ENCODE results near the gene CMSS1. TPM values are rescaled to one million over a fixed set of nuclear protein-coding genes. Genes with fewer than 3 reads are reported as not detected.

CMSS1 gene
- total and polyA plus RNA-seq, 9 donors: 14.5 to 54.0 (median 24.9) TPM

- Histone ChIP-seq H3K4me1 (ENCODE audit: insufficient read depth) (peaks cover 8% of the 10 kb centered on the region), H3K36me3 (no peaks in the 10 kb centered on the region), H3K27ac (no peak overlapping the region), H3K4me3 (no peak overlapping the region), H3K9me3 (no peaks in the 10 kb centered on the region), H3K27me3 (no peaks in the 10 kb centered on the region)
- no peak for DNase-seq
- TF ChIP-seq POLR2A (IDR thresholded peaks at IDR 0.05) (no peak), CTCF (IDR thresholded peaks at IDR 0.05) (no peak), EP300 (IDR thresholded peaks at IDR 0.05) (no peak)
- 87 to 99% (median 97%) methylated on average over 3 of the region's 3 CpGs for WGBS, 3 donors
- intact Hi-C loops (cut with DNase I): no loop called here
Observed at GRCh38 chr3:100030346-100030745, 212.7 kb downstream of the CMSS1 start.

GRCh38 chr3:100030914-100031425, 213.3 kb downstream of the CMSS1 start:
- no peak overlapping the region for H3K4me3 ChIP-seq
- no peaks in the 10 kb centered on the region for H3K9me3 ChIP-seq
- no peak for TF ChIP-seq POLR2A (IDR thresholded peaks at IDR 0.05)
- no peak for TF ChIP-seq EP300 (IDR thresholded peaks at IDR 0.05)
- no peak for TF ChIP-seq CTCF (IDR thresholded peaks at IDR 0.05)
- H3K36me3 ChIP-seq: no peaks in the 10 kb centered on the region
- no peak overlapping the region for H3K27ac ChIP-seq
- DNase-seq: no peak
- H3K4me1 ChIP-seq (ENCODE audit: insufficient read depth): peaks cover 8% of the 10 kb centered on the region
- intact Hi-C loops (cut with DNase I): no loop called here
- no peaks in the 10 kb centered on the region for H3K27me3 ChIP-seq
- 85 to 93% (median 92%) methylated on average over 1 of the region's 1 CpG for WGBS, 3 donors

GRCh38 chr3:100032243-100032642, 214.6 kb downstream of the CMSS1 start:
- Histone ChIP-seq H3K4me1 (ENCODE audit: insufficient read depth) (peaks cover 8% of the 10 kb centered on the region), H3K9me3 (no peaks in the 10 kb centered on the region), H3K27ac (peak overlapping the region in 1 of 2 donors; percentile 16), H3K4me3 (no peak overlapping the region), H3K36me3 (no peaks in the 10 kb centered on the region), H3K27me3 (no peaks in the 10 kb centered on the region)
- no peak for DNase-seq
- no peak for TF ChIP-seq EP300 (IDR thresholded peaks at IDR 0.05)
- no peak for TF ChIP-seq POLR2A (IDR thresholded peaks at IDR 0.05)
- no peak for TF ChIP-seq CTCF (IDR thresholded peaks at IDR 0.05)
- WGBS, 3 donors: 45 to 61% (median 61%) methylated on average over 5 of the region's 5 CpGs
- intact Hi-C loops (cut with DNase I): no loop called here

- TF ChIP-seq POLR2A (IDR thresholded peaks at IDR 0.05): no peak
- no peak for TF ChIP-seq EP300 (IDR thresholded peaks at IDR 0.05)
- TF ChIP-seq CTCF (IDR thresholded peaks at IDR 0.05): no peak
- Histone ChIP-seq H3K4me1 (ENCODE audit: insufficient read depth) (peaks cover 8% of the 10 kb centered on the region), H3K27ac (peak overlapping the region in 1 of 2 donors; percentile 16), H3K4me3 (no peak overlapping the region), H3K9me3 (no peaks in the 10 kb centered on the region), H3K36me3 (no peaks in the 10 kb centered on the region), H3K27me3 (no peaks in the 10 kb centered on the region)
- DNase-seq: peak; percentile 37 to 77 (median 76)
- WGBS, 3 donors: 0 to 19% (median 9%) methylated on average over 1 of the region's 1 CpG
- intact Hi-C loops (cut with DNase I): no loop called here
Observed at GRCh38 chr3:100033184-100033583, 215.5 kb downstream of the CMSS1 start.
